GM19395 (cell line): ENCODE results near the gene IQSEC1.

Experiments
- ATAC-seq: cut with Tn5 transposase; IDR thresholded peaks from one replicate; pipeline ENCODE4 v1.9.1; 2021; ENCODE audit warnings: mild to moderate bottlenecking, moderate library complexity; ENCODE audit not compliant: unreplicated experiment

IQSEC1 gene

GRCh38 chr3:12944849-12945248, 128.4 kb downstream of the IQSEC1 start:
- no peak for ATAC-seq

- no peak for ATAC-seq
These were observed 128.8 kb downstream of the IQSEC1 start for GRCh38 chr3:12944413-12944812.

GRCh38 chr3:12943124-12944021, 129.9 kb downstream of the IQSEC1 start:
- ATAC-seq, result no peak

GRCh38 chr3:12941495-12942023, 131.7 kb downstream of the IQSEC1 start:
- ATAC-seq, result no peak

- ATAC-seq, result no peak
These were observed 132.4 kb downstream of the IQSEC1 start for GRCh38 chr3:12940854-12941253.

- no peak for ATAC-seq
These were observed 134.1 kb downstream of the IQSEC1 start for GRCh38 chr3:12939137-12939536.

- ATAC-seq, result no peak
These were observed 134.9 kb downstream of the IQSEC1 start for GRCh38 chr3:12938258-12938711.

- no peak for ATAC-seq
These were observed 137.1 kb downstream of the IQSEC1 start for GRCh38 chr3:12935861-12936830.

GRCh38 chr3:12935023-12935860, 138.0 kb downstream of the IQSEC1 start:
- no peak for ATAC-seq

GRCh38 chr3:12934431-12934830, 138.8 kb downstream of the IQSEC1 start:
- no peak for ATAC-seq

- ATAC-seq, result no peak
These were observed 139.3 kb downstream of the IQSEC1 start for GRCh38 chr3:12933901-12934300.

- no peak for ATAC-seq
These were observed 140.5 kb downstream of the IQSEC1 start for GRCh38 chr3:12932754-12933153.

- ATAC-seq, result no peak
These were observed 140.9 kb downstream of the IQSEC1 start for GRCh38 chr3:12932347-12932746.

GRCh38 chr3:12931273-12931905, 141.8 kb downstream of the IQSEC1 start:
- no peak for ATAC-seq

- ATAC-seq, result no peak
These were observed 143.4 kb downstream of the IQSEC1 start for GRCh38 chr3:12929801-12930200.

GRCh38 chr3:12926660-12927059, 146.6 kb downstream of the IQSEC1 start:
- no peak for ATAC-seq

GRCh38 chr3:12925648-12926047, 147.6 kb downstream of the IQSEC1 start:
- ATAC-seq, result no peak

GRCh38 chr3:12924437-12924836, 148.8 kb downstream of the IQSEC1 start:
- ATAC-seq, result no peak

- ATAC-seq, result no peak
These were observed 150.3 kb downstream of the IQSEC1 start for GRCh38 chr3:12922881-12923431.

GRCh38 chr3:12922306-12922705, 150.9 kb downstream of the IQSEC1 start:
- ATAC-seq, result no peak
